Spleen (tissue), 11 donors: ENCODE measurements around the gene FGF14. TPM values are rescaled to one million over a fixed set of nuclear protein-coding genes. Genes with fewer than 3 reads are reported as not detected.

Experiments
- DNase-seq: peaks from one replicate; pipeline ENCODE4 v3.0.0-alpha.2; 2020
- H3K27ac ChIP-seq, 8 donors: fragments of 200-600 bp; sonication (generic) in 7 of 8; 1 replicate in 4 of 8; 2 replicates in 4 of 8; pipeline versions ENCODE4 v1.5.0 to v1.8.0; 2016 to 2021; ENCODE audit warnings: inconsistent platforms in 4 of 8, mild to moderate bottlenecking in 4 of 8, moderate library complexity in 1 of 8
- H3K27me3 ChIP-seq, 7 donors: fragments of 200-600 bp; sonication (generic) in 6 of 7; replicated peaks in 1 of 7; 1 replicate in 4 of 7; 2 replicates in 3 of 7; pipeline versions ENCODE4 v1.5.0 to v1.8.0; 2016 to 2021; ENCODE audit warnings: inconsistent platforms in 3 of 7, mild to moderate bottlenecking in 1 of 7
- H3K36me3 ChIP-seq, 6 donors: fragments of 200-600 bp; sonication (generic) in 5 of 6; 1 replicate in 4 of 6; 2 replicates in 2 of 6; pipeline versions ENCODE4 v1.5.0 to v1.8.0; 2016 to 2021; ENCODE audit warnings: inconsistent platforms in 2 of 6
- H3K4me1 ChIP-seq, 6 donors: fragments of 200-600 bp; sonication (generic) in 5 of 6; 1 replicate in 3 of 6; 2 replicates in 3 of 6; pipeline versions ENCODE4 v1.5.0 to v1.8.0; 2016 to 2021; ENCODE audit warnings: inconsistent platforms in 3 of 6
- H3K4me3 ChIP-seq, 8 donors: fragments of 200-600 bp; sonication (generic) in 7 of 8; 1 replicate in 4 of 8; 2 replicates in 4 of 8; pipeline versions ENCODE4 v1.5.0 to v1.8.0; 2016 to 2021; ENCODE audit warnings: inconsistent platforms in 4 of 8, mild to moderate bottlenecking in 4 of 8, moderate library complexity in 2 of 8
- H3K9me3 ChIP-seq, 8 donors: fragments of 200-600 bp; sonication (generic) in 7 of 8; 1 replicate in 4 of 8; 2 replicates in 4 of 8; pipeline versions ENCODE4 v1.5.0 to v1.8.0; 2016 to 2021; ENCODE audit warnings: inconsistent platforms in 4 of 8
- CTCF ChIP-seq, 11 experiments: fragments of 200-600 bp in 7 of 11; fragments of 450-650 bp in 4 of 11; sonication (generic) in 4 of 11; IDR thresholded peaks in 8 of 11; conservative IDR thresholded peaks in 3 of 11; 1 replicate in 7 of 11; 2 replicates in 4 of 11; pipeline versions ENCODE4 v1.4.0 to v1.8.0; 2016 to 2021; ENCODE audit warnings: antibody characterized with exemption in 11 of 11, inconsistent platforms in 4 of 11, mild to moderate bottlenecking in 1 of 11
- POLR2A ChIP-seq, 3 donors: fragments of 450-650 bp; IDR thresholded peaks; one replicate each; pipeline ENCODE4 v1.5.1; 2017; ENCODE audit warnings: antibody characterized with exemption in 3 of 3, mild to moderate bottlenecking in 1 of 3
- POLR2AphosphoS5 ChIP-seq, 3 donors: sonication (generic); formaldehyde crosslinking; IDR thresholded peaks; one replicate each; pipeline ENCODE4 v1.5.1; 2017; ENCODE audit warnings: antibody characterized with exemption in 3 of 3
- WGBS, 5 donors: extraction: QIAGEN DNeasy Blood & Tissue Kit in 3 of 5; methylation state at CpG; one replicate each; pipeline versions ENCODE4 v1.1.5 to v1.1.7; 2013 to 2018; 5-methylcytosine and 5-hydroxymethylcytosine counted together
- intact Hi-C: fragments of 100-400 bp; cut with DNase I; formaldehyde crosslinking; loops from one replicate; pipeline ENCODE4 v1.15.0; 2023; ENCODE audit warnings: low total_unique reads
- polyA plus RNA-seq, 3 donors: library from polyadenylated mRNA; stranded (reverse); fragments of 200-250 nt; gene quantifications; one replicate each; pipeline ENCODE4 v1.2.1, GENCODE V29; 2013
- total RNA-seq, 7 donors: library from RNA; depleted of rRNA in 3 of 7; stranded (reverse); fragments of >200 nt in 3 of 7; fragmentation: NEBNext Ultra II Directional in 4 of 7; extraction: Animal tissue kit (Norgen Biotek cat#: 25700) in 4 of 7; gene quantifications; one replicate each; pipeline versions ENCODE4 v1.1.0 to v1.2.1, GENCODE V29; 2016 to 2021
- donor health status: healthy with polysubstance abuse.
- donor health status: DM: no; HTN: no; CAD: no; lungs with moderate emphysema.
- donor health status: DM: no; HTN: no; CAD: no.
- donor health status: Bipolar disorder and iron deficiency.
- donor health status: healthy.
- donor health status: DM: no; HTN: no; CAD: no.
- donor health status: DM: yes; HTN: yes; CAD: no.

The FGF14 gene
- total and polyA plus RNA-seq, 10 donors = 0.03 to 1.1 (median 0.05) TPM; not detected in 3

DNA sequence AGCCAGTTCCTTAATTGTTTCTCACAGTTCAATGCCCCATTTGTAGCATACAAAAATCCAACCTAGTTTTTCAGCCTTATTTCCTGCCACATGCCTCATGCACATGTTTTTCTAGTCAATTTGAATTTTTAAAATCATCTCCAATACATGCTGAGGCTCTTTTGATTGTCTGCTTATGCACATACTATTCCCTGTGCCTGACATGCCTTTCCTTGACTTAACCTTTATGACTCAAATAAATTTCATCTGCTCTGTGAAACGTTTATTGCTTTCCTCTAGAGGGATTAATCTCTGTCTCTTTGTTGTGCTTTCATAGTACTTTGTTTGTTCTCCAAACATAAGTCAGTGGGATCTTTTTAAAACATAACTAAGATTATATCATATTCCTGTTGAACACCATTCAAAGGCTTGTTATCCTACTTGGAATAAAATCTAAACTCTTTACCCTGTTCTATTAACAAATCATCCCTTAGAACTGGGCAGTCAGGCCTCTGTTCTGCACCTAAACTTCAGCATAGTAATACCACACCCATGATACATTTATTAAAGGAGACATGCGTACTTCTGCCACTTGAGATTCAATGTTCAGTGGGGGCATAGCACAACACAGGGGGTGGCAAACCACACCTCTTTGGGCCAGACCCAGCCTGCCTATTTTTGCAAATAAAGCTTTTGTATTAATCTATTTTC lies 346.6 kb downstream of the FGF14 start:
- intact Hi-C loops = no loop called here
- no peak overlapping the region for H3K27ac ChIP-seq
- 51 to 74% (median 57%) methylated on average over 2 of the region's 2 CpGs for WGBS, 5 donors
- no peak overlapping the region for H3K4me3 ChIP-seq
- H3K27me3 ChIP-seq = no peaks in the 10 kb centered on the region
- no peaks in the 10 kb centered on the region for H3K36me3 ChIP-seq
- no peaks in the 10 kb centered on the region for H3K4me1 ChIP-seq
- H3K9me3 ChIP-seq = peaks cover 9 to 55% (median 48%) of the 10 kb centered on the region in 8 donors
- no peak for TF ChIP-seq POLR2A (IDR thresholded peaks at IDR 0.05)
- TF ChIP-seq CTCF (IDR thresholded peaks at IDR 0.05 in 8 of 11, conservative IDR thresholded peaks at IDR 0.05 in 3 of 11) = no peak
- no peak for TF ChIP-seq POLR2AphosphoS5 (IDR thresholded peaks at IDR 0.05)
- DNase-seq = no peak

- no peak for DNase-seq
- peaks cover 9 to 62% (median 43%) of the 10 kb centered on the region in 8 donors for H3K9me3 ChIP-seq
- TF ChIP-seq CTCF (IDR thresholded peaks at IDR 0.05 in 8 of 11, conservative IDR thresholded peaks at IDR 0.05 in 3 of 11) = no peak
- no peak for TF ChIP-seq POLR2A (IDR thresholded peaks at IDR 0.05)
- no peak for TF ChIP-seq POLR2AphosphoS5 (IDR thresholded peaks at IDR 0.05)
- H3K36me3 ChIP-seq = no peaks in the 10 kb centered on the region
- intact Hi-C loops = no loop called here
- 62 to 88% (median 82%) methylated on average over 1 of the region's 1 CpG for WGBS, 5 donors
- H3K27ac ChIP-seq = no peak overlapping the region
- no peak overlapping the region for H3K4me3 ChIP-seq
- H3K4me1 ChIP-seq = no peaks in the 10 kb centered on the region
- H3K27me3 ChIP-seq = no peaks in the 10 kb centered on the region
These were observed 352.0 kb downstream of the FGF14 start for GRCh38 chr13:102049853-102050252.

DNA sequence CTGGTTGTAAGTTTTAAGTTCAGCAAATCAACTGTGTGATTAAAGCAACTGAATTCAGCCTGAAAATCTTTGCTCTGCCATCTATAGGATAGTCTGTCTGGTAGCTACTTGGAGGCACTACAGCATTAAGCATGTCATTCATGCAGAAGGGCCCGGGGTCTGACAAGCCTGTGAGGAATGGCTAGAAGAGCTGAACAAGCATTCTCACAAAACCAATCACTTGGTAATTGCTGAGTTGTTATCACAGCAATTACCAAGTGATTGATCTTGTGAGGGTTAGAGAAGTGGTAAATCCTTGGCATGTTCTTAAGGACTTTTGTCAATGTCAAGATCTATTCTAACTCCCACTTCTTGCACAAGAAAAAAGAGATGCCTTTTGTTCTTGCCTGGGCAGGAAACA lies 356.1 kb downstream of the FGF14 start:
- intact Hi-C loops = no loop called here
- Histone ChIP-seq H3K4me3 (no peak overlapping the region), H3K27me3 (no peaks in the 10 kb centered on the region), H3K27ac (no peak overlapping the region), H3K36me3 (no peaks in the 10 kb centered on the region), H3K9me3 (peaks cover 0 to 21% (median 3%) of the 10 kb centered on the region in 8 donors), H3K4me1 (no peaks in the 10 kb centered on the region)
- 7 to 22% (median 19%) methylated on average over 1 of the region's 1 CpG for WGBS, 5 donors
- TF ChIP-seq POLR2AphosphoS5 (IDR thresholded peaks at IDR 0.05) (no peak), CTCF (IDR thresholded peaks at IDR 0.05 in 8 of 11, conservative IDR thresholded peaks at IDR 0.05 in 3 of 11) (no peak), POLR2A (IDR thresholded peaks at IDR 0.05) (no peak)
- DNase-seq = no peak

GRCh38 chr13:102042746-102043145 lies 359.1 kb downstream of the FGF14 start:
- Histone ChIP-seq H3K27me3 (no peaks in the 10 kb centered on the region), H3K4me1 (no peaks in the 10 kb centered on the region), H3K27ac (no peak overlapping the region), H3K9me3 (no peaks in the 10 kb centered on the region), H3K4me3 (no peak overlapping the region), H3K36me3 (no peaks in the 10 kb centered on the region)
- whole genome bisulfite sequencing, 5 donors = 64 to 80% (median 71%) methylated on average over 4 of the region's 4 CpGs
- intact Hi-C loops = no loop called here
- no peak for DNase-seq
- TF ChIP-seq POLR2A (IDR thresholded peaks at IDR 0.05) (no peak), CTCF (IDR thresholded peaks at IDR 0.05 in 8 of 11, conservative IDR thresholded peaks at IDR 0.05 in 3 of 11) (no peak), POLR2AphosphoS5 (IDR thresholded peaks at IDR 0.05) (no peak)
